ENCODE data around the gene SCG2.

Gene SCG2

GRCh38 chr2:223602972-223603371, 811 bp upstream of the SCG2 start:
- TF ChIP-seq CTCF (conservative IDR thresholded peaks at IDR 0.05; ENCODE audit: low read depth) = no peak
- no peak overlapping the region for H3K27ac ChIP-seq
- ChIA-PET POLR2A (ENCODE audit: low non-redundant PET) (no interaction called here), CTCF (interaction anchor here (0.7 kb wide), 2 partner anchors 73 to 233 kb away, joined by 3 read pairs; no protein-coding TSS in a partner anchor)
- DNase-seq (ENCODE audit: low spot score) = no peak

GRCh38 chr2:223601018-223601417, 1.1 kb downstream of the SCG2 start:
- DNase-seq (ENCODE audit: low spot score) = no peak
- no peak overlapping the region for H3K27ac ChIP-seq
- TF ChIP-seq CTCF (conservative IDR thresholded peaks at IDR 0.05; ENCODE audit: low read depth) = no peak
- POLR2A ChIA-PET (ENCODE audit: low non-redundant PET) = no interaction called here
- CTCF ChIA-PET = no interaction called here

- no peak overlapping the region for H3K27ac ChIP-seq
- DNase-seq (ENCODE audit: low spot score) = no peak
- TF ChIP-seq CTCF (conservative IDR thresholded peaks at IDR 0.05; ENCODE audit: low read depth) = no peak
- ChIA-PET CTCF (interaction anchor here (0.5 kb wide), 1 partner anchor 10 kb away, joined by 3 read pairs; no protein-coding TSS in a partner anchor), POLR2A (ENCODE audit: low non-redundant PET) (no interaction called here)
Observed at GRCh38 chr2:223599640-223600380, 2.4 kb downstream of the SCG2 start.

GRCh38 chr2:223598994-223599639, 3.0 kb downstream of the SCG2 start:
- H3K27ac ChIP-seq = no peak overlapping the region
- no peak for TF ChIP-seq CTCF (conservative IDR thresholded peaks at IDR 0.05; ENCODE audit: low read depth)
- no peak for DNase-seq (ENCODE audit: low spot score)
- ChIA-PET CTCF (interaction anchor here (0.7 kb wide), 1 partner anchor 1325 kb away, joined by 3 read pairs; no protein-coding TSS in a partner anchor), POLR2A (ENCODE audit: low non-redundant PET) (no interaction called here)

GRCh38 chr2:223597076-223597475, 5.1 kb downstream of the SCG2 start:
- H3K27ac ChIP-seq = no peak overlapping the region
- POLR2A ChIA-PET (ENCODE audit: low non-redundant PET) = no interaction called here
- no peak for DNase-seq (ENCODE audit: low spot score)
- TF ChIP-seq CTCF (conservative IDR thresholded peaks at IDR 0.05; ENCODE audit: low read depth) = no peak
- CTCF ChIA-PET = no interaction called here

GRCh38 chr2:223596208-223596607, 6.0 kb downstream of the SCG2 start:
- ChIA-PET CTCF (no interaction called here), POLR2A (ENCODE audit: low non-redundant PET) (no interaction called here)
- TF ChIP-seq CTCF (conservative IDR thresholded peaks at IDR 0.05; ENCODE audit: low read depth) = no peak
- DNase-seq (ENCODE audit: low spot score) = no peak
- no peak overlapping the region for H3K27ac ChIP-seq

All from RWPE1 (cell line).